ENCODE data around the gene UBE2D1.

UBE2D1 gene

DNA sequence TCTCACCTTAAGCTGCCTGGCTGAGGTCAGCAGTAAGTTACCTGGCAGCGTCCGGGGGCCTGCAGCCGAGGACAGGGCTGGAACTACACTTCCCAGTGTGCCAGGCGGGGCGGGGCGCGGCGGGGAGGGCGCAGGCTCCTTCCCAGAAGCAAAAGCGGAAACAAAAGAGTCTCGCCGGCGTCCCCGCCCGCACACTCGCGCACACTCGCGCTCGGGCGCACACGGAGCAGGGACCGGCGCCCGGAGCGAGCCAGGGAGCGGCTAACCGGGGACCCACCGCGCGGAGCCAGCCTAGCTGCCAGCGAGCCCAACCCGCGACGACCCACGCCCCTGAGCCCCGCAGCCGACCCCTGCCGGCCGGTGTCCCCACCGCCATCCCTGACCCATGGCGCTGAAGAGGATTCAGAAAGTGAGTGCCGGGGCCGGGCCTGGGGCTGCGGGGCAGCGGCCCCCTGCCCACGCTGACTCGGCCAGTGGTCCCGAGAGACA, at the start of gene UBE2D1:
TSS of gene UBE2D1 (plus strand) at position 190 of the 489 bp plus-strand sequence. CDS start at position 386, 196 bp downstream.
- peak; percentile 58 to 67 (median 64) for DNase-seq

DNA sequence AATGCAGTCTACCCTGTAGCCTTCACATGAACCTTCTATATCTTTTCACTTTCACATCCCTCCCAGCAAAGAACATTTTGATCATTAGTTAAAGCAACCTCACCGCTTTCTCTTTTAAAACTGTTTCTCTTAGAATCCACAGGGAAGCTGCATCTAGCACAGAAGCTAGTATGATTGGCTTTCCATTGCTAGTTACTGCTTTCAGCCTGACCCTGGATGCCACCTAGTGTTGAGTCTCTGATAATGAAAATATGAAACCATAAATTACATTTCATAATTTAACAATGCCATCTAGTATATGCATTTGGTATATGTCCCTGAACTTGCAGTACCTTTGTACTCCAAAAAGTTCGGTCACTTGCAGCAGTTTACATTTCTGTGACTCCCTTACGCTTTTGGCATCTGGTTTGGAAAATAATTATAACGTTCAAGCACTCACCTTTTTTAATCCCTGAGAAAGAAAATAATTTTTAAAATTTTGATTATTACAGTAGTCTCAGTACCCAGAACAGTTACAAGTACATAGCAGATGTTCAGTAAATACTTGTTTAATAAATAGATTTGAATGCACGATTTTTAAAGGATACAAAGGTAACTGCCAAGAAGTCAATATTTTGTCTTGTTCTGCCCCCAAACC, 43.1 kb upstream of the UBE2D1 start:
- no peak for DNase-seq

DNA sequence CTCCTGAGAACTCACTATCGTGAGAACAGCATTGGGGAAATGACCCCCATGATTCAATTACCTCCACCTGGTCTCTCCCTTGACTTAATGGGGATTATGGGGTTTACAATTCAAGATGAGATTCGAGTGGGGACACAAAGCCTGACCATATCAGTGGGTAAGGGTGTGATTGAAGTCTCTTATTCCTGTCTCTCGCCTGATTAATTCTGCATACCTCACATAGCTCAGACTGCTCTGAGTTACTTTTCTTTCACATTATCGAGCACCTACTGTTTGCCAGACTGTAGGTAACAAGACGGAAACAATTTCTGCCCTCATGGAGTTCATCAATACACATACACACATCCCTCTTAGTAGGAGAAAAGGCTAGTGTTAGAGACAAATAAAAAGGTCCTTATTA, 40.8 kb upstream of the UBE2D1 start:
- no peak for DNase-seq

DNA sequence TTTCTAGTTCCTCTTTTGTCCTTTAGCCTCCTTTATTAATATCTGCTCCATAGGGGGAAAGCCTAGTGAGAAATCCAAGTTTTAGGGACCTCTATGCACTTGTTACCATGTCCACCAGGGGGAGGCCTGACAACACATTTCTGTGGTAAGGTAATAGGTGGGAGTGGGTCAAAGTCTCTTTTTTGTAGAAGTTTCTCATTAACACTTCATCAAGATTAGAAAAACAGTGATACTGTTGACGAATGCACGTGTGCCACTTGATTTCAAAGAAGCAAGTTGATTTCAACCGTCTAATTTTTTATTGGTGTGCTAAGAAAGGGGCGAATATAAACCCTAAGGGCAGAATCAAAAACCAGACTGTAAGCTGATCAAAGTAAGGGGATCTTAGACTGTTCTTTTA, 35.2 kb upstream of the UBE2D1 start:
- peak in 3 of 4 experiments; percentile 6 to 40 (median 13) for DNase-seq

DNA sequence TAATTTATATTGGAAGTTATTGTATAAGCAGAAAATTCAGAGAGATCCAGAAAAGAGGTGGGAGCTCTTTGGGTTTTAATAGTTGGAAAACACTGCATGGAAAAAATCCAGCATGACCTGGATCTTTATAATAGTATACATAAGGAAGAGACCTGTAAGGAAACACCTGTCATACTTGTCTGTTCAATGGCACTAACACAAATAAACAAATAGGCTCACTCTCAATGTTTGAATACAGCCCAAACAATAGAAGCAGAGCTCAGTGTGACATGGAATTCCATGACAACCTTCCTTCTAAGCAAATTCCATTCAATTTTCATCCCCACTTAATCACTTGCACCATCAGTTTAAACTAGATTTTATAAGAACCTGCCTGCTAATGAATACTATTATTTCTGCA, 34.1 kb upstream of the UBE2D1 start:
- DNase-seq, result no peak

DNA sequence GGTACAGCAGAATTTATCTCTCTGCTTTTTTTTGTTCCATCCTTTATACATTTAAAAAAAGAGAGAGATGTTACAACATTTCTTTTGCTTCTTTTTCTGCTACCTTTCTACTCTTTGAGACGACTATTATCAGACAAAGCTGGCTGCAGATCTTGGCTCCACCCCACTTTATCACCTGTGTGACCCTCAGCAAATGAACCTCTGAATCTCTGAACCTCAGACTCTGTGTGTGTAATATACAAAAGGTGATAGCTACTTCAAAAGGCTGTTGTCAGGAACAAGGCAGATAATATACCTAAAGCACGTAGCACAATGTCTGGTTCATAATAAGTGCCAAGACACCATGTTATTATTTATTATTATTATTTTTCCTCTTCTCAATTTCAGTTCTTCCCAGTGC, 32.6 kb upstream of the UBE2D1 start:
- no peak for DNase-seq

- no peak for DNase-seq
These were observed 30.6 kb upstream of the UBE2D1 start for GRCh38 chr10:58304099-58304633.

DNA sequence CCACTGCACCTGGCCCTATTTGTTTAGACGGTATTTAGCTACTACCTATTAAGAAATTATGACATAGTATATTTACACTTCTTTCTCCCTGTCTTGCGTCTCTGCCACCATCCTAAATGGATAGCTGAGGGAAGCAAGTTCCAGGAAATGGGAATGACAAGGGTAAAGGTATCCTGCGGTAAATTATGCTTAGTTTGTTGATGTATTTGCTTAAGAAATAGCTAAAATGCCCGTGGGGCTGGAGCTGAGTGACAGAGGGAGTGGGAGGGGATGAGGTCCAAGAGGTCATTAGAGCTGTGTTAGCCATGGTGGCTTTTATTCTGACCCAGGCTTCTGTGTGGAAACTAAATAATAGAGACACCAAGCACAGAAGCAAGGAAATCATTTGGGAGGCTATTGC, 29.0 kb upstream of the UBE2D1 start:
- no peak for DNase-seq

DNA sequence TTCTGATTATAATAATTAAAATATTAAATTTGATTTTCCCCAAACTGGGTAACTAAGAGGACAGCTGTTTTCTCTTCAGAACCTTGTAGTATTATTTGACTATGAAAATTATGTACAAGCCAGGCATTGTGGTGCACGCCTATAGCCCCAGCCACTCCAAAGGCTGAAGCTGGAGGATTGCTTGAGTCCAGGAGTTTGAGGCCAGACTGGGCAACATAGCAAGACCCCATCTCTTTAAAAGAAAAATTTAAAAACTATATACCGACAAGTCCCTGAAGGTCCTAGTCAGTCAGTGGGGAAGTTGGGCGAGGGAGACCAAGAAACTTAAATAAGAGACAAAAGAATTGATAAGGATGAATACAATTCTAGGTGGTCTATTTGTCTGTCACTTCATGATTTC, 27.1 kb upstream of the UBE2D1 start:
- DNase-seq, result no peak

- no peak for DNase-seq
These were observed 23.8 kb upstream of the UBE2D1 start for GRCh38 chr10:58311026-58311425.

GRCh38 chr10:58316874-58317273, 17.9 kb upstream of the UBE2D1 start:
- no peak for DNase-seq

GRCh38 chr10:58318346-58318745, 16.5 kb upstream of the UBE2D1 start:
- DNase-seq, result no peak

DNA sequence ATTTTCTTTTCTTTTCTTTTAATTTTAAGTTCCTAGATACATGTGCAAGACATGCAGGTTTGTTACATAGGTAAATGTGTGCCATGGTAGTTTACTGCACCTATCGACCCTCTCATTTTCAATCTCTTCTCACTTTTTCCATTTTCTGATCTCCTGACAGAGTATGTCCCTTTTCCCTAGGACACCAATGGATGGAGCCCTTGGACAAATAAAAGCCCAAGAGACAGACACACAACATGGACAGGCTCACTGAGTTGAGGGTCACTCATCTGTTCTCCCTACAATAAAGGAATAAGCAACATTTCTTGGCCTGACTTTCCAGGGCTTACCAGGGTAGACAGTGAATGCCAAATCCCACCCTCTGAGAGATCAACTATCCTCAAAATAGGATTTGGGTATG, 15.2 kb upstream of the UBE2D1 start:
- DNase-seq, result no peak

DNA sequence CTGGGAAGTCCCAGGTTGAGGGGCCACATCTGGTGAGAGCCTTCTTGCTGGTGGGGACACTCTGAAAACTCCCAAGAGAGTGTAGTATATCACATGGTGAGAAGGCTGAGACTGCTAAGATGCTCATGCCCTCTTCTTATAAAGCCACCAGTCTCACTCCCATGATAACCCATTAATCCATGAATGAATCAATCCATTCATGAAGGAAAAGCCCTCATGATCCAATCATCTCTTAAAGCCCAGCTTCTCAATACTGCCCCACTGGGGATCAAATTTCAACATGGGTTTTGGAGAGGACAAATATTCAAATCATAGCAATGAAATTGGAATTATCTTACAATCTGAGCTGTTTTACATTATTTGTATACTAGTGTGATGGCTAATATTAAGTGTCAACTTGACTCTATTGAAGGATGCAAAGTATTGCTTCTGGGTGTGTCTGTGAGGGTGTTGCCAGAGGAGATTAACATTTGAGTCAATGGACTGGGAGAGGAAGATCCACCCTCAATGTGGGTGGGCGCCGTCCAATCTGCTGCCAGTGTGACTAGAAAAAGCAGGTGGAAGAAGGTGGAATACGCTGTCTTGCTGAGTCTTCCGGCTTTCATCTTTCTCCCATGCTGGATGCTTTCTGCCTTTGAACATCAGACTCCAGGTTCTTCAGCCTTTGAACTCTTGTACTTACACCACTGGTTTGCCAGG, 14.3 kb upstream of the UBE2D1 start:
- DNase-seq, result no peak

DNA sequence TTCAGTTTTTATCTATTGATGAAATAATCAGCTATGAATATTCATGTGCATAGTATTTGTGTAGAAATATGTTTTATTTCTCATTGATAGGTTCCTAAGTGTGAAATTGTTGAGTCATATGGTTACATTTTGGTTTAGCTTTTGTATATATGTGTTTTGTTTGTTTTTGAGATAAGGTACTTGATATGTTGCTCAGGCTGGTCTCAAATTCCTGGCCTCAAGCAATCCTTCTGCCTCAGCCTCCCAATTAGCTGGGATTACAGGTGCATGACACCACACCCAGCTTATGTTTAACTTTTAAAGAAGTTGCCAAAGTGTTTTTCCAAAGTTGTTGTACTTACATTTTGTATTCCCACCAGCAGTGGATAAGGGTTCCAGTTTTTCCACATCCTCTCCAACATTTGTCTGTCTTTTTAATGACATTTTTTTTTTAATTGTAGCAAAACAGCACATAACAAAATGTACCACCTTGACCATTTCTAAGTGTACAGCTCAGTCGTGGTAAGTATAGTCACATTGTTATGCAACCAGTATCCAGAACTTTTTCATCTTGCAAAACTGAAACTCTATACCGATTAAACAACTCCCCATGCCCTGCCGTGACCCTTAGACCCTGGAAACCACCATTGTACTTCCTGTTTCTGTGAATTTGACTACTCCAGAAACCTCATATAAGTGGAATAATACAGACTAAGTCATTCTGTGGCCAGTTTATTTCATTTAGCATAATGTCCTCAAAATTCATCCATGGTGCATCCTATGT, 12.6 kb upstream of the UBE2D1 start:
- no peak for DNase-seq

DNA sequence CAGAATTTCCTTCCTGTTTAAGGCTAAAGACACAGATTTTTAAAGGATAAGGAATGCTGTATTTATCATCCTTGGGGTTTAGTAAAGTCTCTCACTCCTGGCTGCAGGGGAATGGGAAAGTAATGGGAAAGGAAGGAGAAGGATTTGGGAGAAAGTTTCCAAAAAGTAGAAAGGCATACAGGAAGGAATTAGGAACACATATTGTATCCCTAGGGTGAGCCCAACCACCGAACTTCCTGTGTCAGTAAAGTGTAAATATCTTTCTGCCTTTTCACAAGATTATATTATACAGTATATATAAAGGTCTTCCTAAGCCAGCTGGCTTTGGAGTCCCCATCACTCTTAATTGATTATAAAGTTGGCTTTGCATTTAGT, 12.0 kb upstream of the UBE2D1 start:
- DNase-seq, result no peak

DNA sequence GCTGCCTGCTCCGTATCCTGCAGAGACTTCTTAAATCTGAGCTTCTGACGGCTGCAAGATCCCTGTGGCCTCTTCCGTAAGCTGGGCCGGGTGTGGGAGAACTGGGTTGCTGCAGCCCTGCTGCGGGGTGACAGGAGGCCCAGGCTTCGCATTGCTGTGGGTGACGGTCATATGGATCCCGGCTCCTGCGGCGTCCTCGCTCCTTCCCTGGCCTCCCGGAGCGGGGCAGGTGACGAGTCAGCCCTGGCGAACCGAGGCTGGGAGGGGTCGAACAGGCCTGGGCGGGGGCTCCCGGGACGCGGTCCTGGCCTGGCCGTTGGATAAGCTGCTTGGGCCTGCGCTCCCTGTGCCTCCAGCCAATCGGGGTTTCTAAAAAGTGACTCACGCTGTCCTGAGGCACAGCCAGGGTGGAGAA, 7.8 kb upstream of the UBE2D1 start:
- no peak for DNase-seq

GRCh38 chr10:58328233-58328632, 6.6 kb upstream of the UBE2D1 start:
- DNase-seq, result no peak

- no peak for DNase-seq
These were observed 4.4 kb upstream of the UBE2D1 start for GRCh38 chr10:58330431-58330830.

GRCh38 chr10:58331646-58332045, 3.2 kb upstream of the UBE2D1 start:
- no peak for DNase-seq

- peak in 1 of 4 experiments; percentile 7 for DNase-seq
These were observed 650 bp downstream of the UBE2D1 start for GRCh38 chr10:58335306-58336005.

GRCh38 chr10:58336242-58336641, 1.4 kb downstream of the UBE2D1 start:
- DNase-seq, result no peak

DNA sequence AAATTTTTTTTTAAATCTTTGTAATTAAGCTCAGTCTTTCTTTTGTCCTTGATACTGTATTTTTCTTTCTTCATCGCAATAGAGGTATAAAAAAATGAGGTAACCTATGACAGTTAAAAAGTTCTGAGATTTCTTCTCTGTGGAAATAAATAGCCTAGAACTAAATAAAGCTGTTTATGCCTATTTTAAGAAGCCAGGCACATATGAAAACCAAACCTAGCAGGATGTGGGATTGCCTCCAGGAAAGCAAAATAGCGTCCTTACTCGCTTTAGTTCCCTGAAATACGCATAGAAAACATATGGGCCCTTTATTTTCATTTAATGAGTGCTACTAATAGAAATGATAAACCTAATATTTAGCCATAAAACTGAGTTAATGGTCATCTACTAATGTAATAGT, 6.6 kb downstream of the UBE2D1 start:
- no peak for DNase-seq

Measured in activated CD4-positive, CD25-positive, alpha-beta regulatory T cell (primary cell).